CD8-positive, alpha-beta memory T cell (primary cell): ENCODE data around the gene FZD7. TPM values are rescaled to one million over a fixed set of nuclear protein-coding genes. Genes with fewer than 3 reads are reported as not detected.

ENCODE experiments used
- polyA plus RNA-seq: library from polyadenylated mRNA; unstranded; fragments of 300-500 nt; fragmentation: Illumina TruSeq; gene quantifications from one replicate; pipeline ENCODE4 v1.2.3, GENCODE V29; 2021
- total RNA-seq, 2 experiments: library from RNA; stranded (reverse); gene quantifications; one replicate each; pipeline ENCODE4 v1.2.3, GENCODE V29; 2021

The FZD7 gene
- total and polyA plus RNA-seq, 3 experiments from 2014 or later, result 0.55 to 0.75 TPM; not detected in 1

Other genes starting within 250 kb of the FZD7 start
- gene CDK15, start 227.3 kb upstream of the FZD7 start, total RNA-seq, result not detected
- gene CDK15, start 227.3 kb upstream of the FZD7 start, polyA plus RNA-seq, result not detected
- gene KIAA2012, start 39.4 kb downstream of the FZD7 start, total RNA-seq, result not detected
- not detected for gene KIAA2012, start 39.4 kb downstream of the FZD7 start, polyA plus RNA-seq
- 100 to 1,000 TPM; 118 TPM for gene SUMO1, start 204.7 kb downstream of the FZD7 start, total RNA-seq
- gene SUMO1, start 204.7 kb downstream of the FZD7 start, polyA plus RNA-seq, result 148 TPM
- gene NOP58, start 231.9 kb downstream of the FZD7 start, total RNA-seq, result 100 to 1,000 TPM; 216 to 221 TPM
- 94.3 TPM for gene NOP58, start 231.9 kb downstream of the FZD7 start, polyA plus RNA-seq